Central memory CD8-positive, alpha-beta T cell (primary cell): ENCODE measurements around the gene DPEP3.
A peak's percentile ranks its signal among the peaks of the same experiment; 100 is the strongest.
"Not testable (repeated sequence)": the region's sequence is repeated elsewhere in the genome, so short reads cannot be mapped to it uniquely, and the experiment has no call there.

Experiments
- ATAC-seq: fragments of 150-1000 bp; cut with Tn5 transposase; replicated peaks from 2 replicates; pipeline ENCODE4 v1.10.0; 2022; ENCODE audit warnings: mild to moderate bottlenecking, moderate FRiP score, moderate number of reproducible peaks; ENCODE audit not compliant: poor library complexity, severe bottlenecking; ENCODE audit errors: extremely low read depth
- DNase-seq, 2 donors: peaks; one replicate each; pipeline ENCODE4 v3.0.0; 2021; ENCODE audit warnings: low spot score in 2 of 2
- H3K27ac Mint-ChIP-seq: one replicate; pipeline ENCODE4 v1.8.0; 2022; ENCODE audit warnings: low read depth, mild to moderate bottlenecking, moderate library complexity, mixed read lengths
- H3K27me3 Mint-ChIP-seq: one replicate; pipeline ENCODE4 v1.8.0; 2022; ENCODE audit warnings: mixed read lengths
- H3K36me3 Mint-ChIP-seq: one replicate; pipeline ENCODE4 v1.8.0; 2022; ENCODE audit warnings: mild to moderate bottlenecking, moderate library complexity, mixed read lengths; ENCODE audit not compliant: insufficient read depth
- H3K4me1 Mint-ChIP-seq: one replicate; pipeline ENCODE4 v1.8.0; 2022; ENCODE audit warnings: mixed read lengths
- H3K4me3 Mint-ChIP-seq: one replicate; pipeline ENCODE4 v1.8.0; 2022; ENCODE audit warnings: mild to moderate bottlenecking, moderate library complexity, mixed read lengths
- H3K9me3 Mint-ChIP-seq: one replicate; pipeline ENCODE4 v1.8.0; 2022; ENCODE audit warnings: mixed read lengths

The DPEP3 gene

GRCh38 chr16:68003031-68003430, 22.7 kb upstream of the DPEP3 start:
- Mint-ChIP-seq H3K9me3 (no peaks in the 10 kb centered on the region), H3K36me3 (peaks cover 5% of the 10 kb centered on the region), H3K27ac (no peak overlapping the region), H3K4me1 (peaks cover 48% of the 10 kb centered on the region), H3K4me3 (no peak overlapping the region), H3K27me3 (no peaks in the 10 kb centered on the region)
- DNase-seq (no peak), ATAC-seq (no peak)

GRCh38 chr16:68000450-68000849, 20.2 kb upstream of the DPEP3 start:
- DNase-seq (no peak), ATAC-seq (no peak)
- Mint-ChIP-seq H3K9me3 (no peaks in the 10 kb centered on the region), H3K4me1 (peaks cover 43% of the 10 kb centered on the region), H3K27me3 (no peaks in the 10 kb centered on the region), H3K4me3 (peak overlapping the region; percentile 84), H3K27ac (peak overlapping the region; percentile 86), H3K36me3 (peaks cover 7% of the 10 kb centered on the region)

- no peaks in the 10 kb centered on the region for H3K9me3 Mint-ChIP-seq
- peaks cover 38% of the 10 kb centered on the region for H3K4me1 Mint-ChIP-seq
- ATAC-seq (no peak), DNase-seq (no peak)
- H3K36me3 Mint-ChIP-seq = peaks cover 7% of the 10 kb centered on the region
- H3K4me3 Mint-ChIP-seq = peak overlapping the region; percentile 84
- H3K27ac Mint-ChIP-seq = peak overlapping the region; percentile 86
- H3K27me3 Mint-ChIP-seq = no peaks in the 10 kb centered on the region
These were observed 19.7 kb upstream of the DPEP3 start for GRCh38 chr16:67999985-68000384.

GRCh38 chr16:67998779-67999688, 18.7 kb upstream of the DPEP3 start, which contains the start of gene DPEP2:
DPEP2 (minus strand) TSS chr16:67999484; CDS start chr16:67993212, 6,272 bp downstream.
- peak within 1 kb of the TSS; percentile 84 for H3K4me3 Mint-ChIP-seq
- not testable (repeated sequence) for H3K27me3 Mint-ChIP-seq, H3K9me3 Mint-ChIP-seq, H3K36me3 Mint-ChIP-seq
- DNase-seq (peak in 1 of 2 donors; percentile 22), ATAC-seq (peak; percentile 92)
- peaks cover 35% of the 10 kb centered on the region for H3K4me1 Mint-ChIP-seq
- H3K27ac Mint-ChIP-seq = peak within 1 kb of the TSS; percentile 86

- not testable (repeated sequence) for H3K27me3 Mint-ChIP-seq, H3K36me3 Mint-ChIP-seq, DNase-seq, H3K27ac Mint-ChIP-seq, ATAC-seq, H3K9me3 Mint-ChIP-seq
- Mint-ChIP-seq H3K4me1 (peaks cover 42% of the 10 kb centered on the region), H3K4me3 (peak overlapping the region; percentile 84)
These were observed 18.0 kb upstream of the DPEP3 start for GRCh38 chr16:67998231-67998778.

- peaks cover 41% of the 10 kb centered on the region for H3K4me1 Mint-ChIP-seq
- H3K9me3 Mint-ChIP-seq = no peaks in the 10 kb centered on the region
- no peak for ATAC-seq
- no peak for DNase-seq
- no peaks in the 10 kb centered on the region for H3K27me3 Mint-ChIP-seq
- no peak overlapping the region for H3K4me3 Mint-ChIP-seq
- no peak overlapping the region for H3K27ac Mint-ChIP-seq
- H3K36me3 Mint-ChIP-seq = peaks cover 12% of the 10 kb centered on the region
These were observed 16.4 kb upstream of the DPEP3 start for GRCh38 chr16:67996666-67997065.

- no peak for DNase-seq
- H3K4me3 Mint-ChIP-seq = peak overlapping the region; percentile 31
These were observed 15.1 kb upstream of the DPEP3 start for GRCh38 chr16:67995423-67995822.

GRCh38 chr16:67994040-67994408, 13.7 kb upstream of the DPEP3 start:
- H3K4me1 Mint-ChIP-seq = peaks cover 18% of the 10 kb centered on the region

More at GRCh38 chr16:67995423-67995822, 15.1 kb upstream of the DPEP3 start:
- peak overlapping the region; percentile 55 for H3K27ac Mint-ChIP-seq
- H3K4me1 Mint-ChIP-seq = peaks cover 32% of the 10 kb centered on the region
- no peaks in the 10 kb centered on the region for H3K9me3 Mint-ChIP-seq
- no peak for ATAC-seq
- H3K36me3 Mint-ChIP-seq = peaks cover 13% of the 10 kb centered on the region
- no peaks in the 10 kb centered on the region for H3K27me3 Mint-ChIP-seq

GRCh38 chr16:67993207-67994039, 13.1 kb upstream of the DPEP3 start:
- peak overlapping the region; percentile 91 for H3K27ac Mint-ChIP-seq
- ATAC-seq (peak; percentile 84), DNase-seq (peak; percentile 74 to 76)
- H3K9me3 Mint-ChIP-seq = no peaks in the 10 kb centered on the region
- no peaks in the 10 kb centered on the region for H3K27me3 Mint-ChIP-seq
- H3K4me3 Mint-ChIP-seq = peak overlapping the region; percentile 75
- peaks cover 8% of the 10 kb centered on the region for H3K36me3 Mint-ChIP-seq
- H3K4me1 Mint-ChIP-seq = peaks cover 15% of the 10 kb centered on the region

More at GRCh38 chr16:67994040-67994408, 13.7 kb upstream of the DPEP3 start:
- not testable (repeated sequence) for H3K9me3 Mint-ChIP-seq, DNase-seq, H3K36me3 Mint-ChIP-seq, ATAC-seq, H3K27me3 Mint-ChIP-seq
- peak overlapping the region; percentile 91 for H3K27ac Mint-ChIP-seq
- H3K4me3 Mint-ChIP-seq = peak overlapping the region; percentile 75

GRCh38 chr16:67992661-67993206, 12.4 kb upstream of the DPEP3 start:
- H3K27ac Mint-ChIP-seq = peak overlapping the region; percentile 84
- H3K27me3 Mint-ChIP-seq = no peaks in the 10 kb centered on the region
- H3K4me1 Mint-ChIP-seq = peaks cover 18% of the 10 kb centered on the region
- H3K9me3 Mint-ChIP-seq = no peaks in the 10 kb centered on the region
- ATAC-seq (no peak), DNase-seq (no peak)
- H3K4me3 Mint-ChIP-seq = peak overlapping the region; percentile 75
- peaks cover 8% of the 10 kb centered on the region for H3K36me3 Mint-ChIP-seq

GRCh38 chr16:67990018-67990386, 9.7 kb upstream of the DPEP3 start:
- ATAC-seq = no peak
- Mint-ChIP-seq H3K36me3 (peaks cover 9% of the 10 kb centered on the region), H3K4me1 (peaks cover 16% of the 10 kb centered on the region), H3K4me3 (no peak overlapping the region), H3K9me3 (no peaks in the 10 kb centered on the region), H3K27me3 (no peaks in the 10 kb centered on the region), H3K27ac (no peak overlapping the region)
- DNase-seq = no peak

- ATAC-seq (no peak), DNase-seq (no peak)
- Mint-ChIP-seq H3K9me3 (no peaks in the 10 kb centered on the region), H3K27ac (no peak overlapping the region), H3K27me3 (no peaks in the 10 kb centered on the region), H3K4me3 (no peak overlapping the region), H3K36me3 (peaks cover 9% of the 10 kb centered on the region), H3K4me1 (peaks cover 20% of the 10 kb centered on the region)
These were observed 9.2 kb upstream of the DPEP3 start for GRCh38 chr16:67989322-67990017.
